Astrocyte (in vitro differentiated cells and primary cell): ENCODE data around the gene CFD. TPM values are rescaled to one million over a fixed set of nuclear protein-coding genes. Genes with fewer than 3 reads are reported as not detected.

Experiments used
- DNase-seq: peaks from one replicate; pipeline ENCODE4 v3.0.0-alpha.2; 2010; ENCODE audit warnings: low read depth
- FAIRE-seq: peaks from 2 replicates; lab custom pipeline; 2011; peaks lifted over from hg19 to GRCh38; lab: Jason Lieb, UNC
- H2AFZ ChIP-seq: 2 replicates; pipeline ENCODE4 v1.6.0; 2012; ENCODE audit warnings: low read depth, low read length, inconsistent platforms
- H3K27ac ChIP-seq: 2 replicates; pipeline ENCODE4 v1.5.1; 2011; ENCODE audit warnings: low read depth, low read length, inconsistent platforms
- H3K27me3 ChIP-seq: 2 replicates; pipeline ENCODE4 v1.6.0; 2011; ENCODE audit warnings: low read length, inconsistent platforms; ENCODE audit not compliant: insufficient read depth
- H3K36me3 ChIP-seq: 2 replicates; pipeline ENCODE4 v1.5.1; 2011; ENCODE audit warnings: low read length, inconsistent platforms; ENCODE audit not compliant: insufficient read depth
- H3K4me1 ChIP-seq: 2 replicates; pipeline ENCODE4 v1.5.1; 2011; ENCODE audit warnings: low read length, inconsistent platforms; ENCODE audit not compliant: insufficient read depth
- H3K4me2 ChIP-seq: 2 replicates; pipeline ENCODE4 v1.6.0; 2012; ENCODE audit warnings: low read length, inconsistent platforms
- H3K4me3 ChIP-seq: 2 replicates; pipeline ENCODE4 v1.5.1; 2011; ENCODE audit warnings: low read depth, mild to moderate bottlenecking, low read length, inconsistent platforms; ENCODE audit not compliant: insufficient read depth
- H3K79me2 ChIP-seq: 2 replicates; pipeline ENCODE4 v1.6.0; 2012; ENCODE audit warnings: mild to moderate bottlenecking, low read length, inconsistent platforms; ENCODE audit not compliant: insufficient read depth
- H3K9ac ChIP-seq: 2 replicates; pipeline ENCODE4 v1.6.0; 2012; ENCODE audit warnings: mild to moderate bottlenecking, low read length, inconsistent platforms
- H3K9me3 ChIP-seq: 2 replicates; pipeline ENCODE4 v1.5.1; 2012; ENCODE audit warnings: low read depth, mild to moderate bottlenecking, low read length, inconsistent platforms; ENCODE audit not compliant: insufficient read depth
- H4K20me1 ChIP-seq: 2 replicates; pipeline ENCODE4 v1.6.0; 2012; ENCODE audit warnings: low read length, inconsistent platforms; ENCODE audit not compliant: insufficient read depth
- H3K27ac Mint-ChIP-seq: one replicate; pipeline ENCODE4 v1.8.0; 2021; ENCODE audit warnings: mild to moderate bottlenecking, mixed read lengths; ENCODE audit not compliant: unreplicated experiment
- H3K27me3 Mint-ChIP-seq: one replicate; pipeline ENCODE4 v1.8.0; 2021; ENCODE audit warnings: low read depth, mixed read lengths; ENCODE audit not compliant: unreplicated experiment
- H3K36me3 Mint-ChIP-seq: one replicate; pipeline ENCODE4 v1.8.0; 2021; ENCODE audit warnings: low read depth, mixed read lengths; ENCODE audit not compliant: unreplicated experiment
- H3K4me1 Mint-ChIP-seq: one replicate; pipeline ENCODE4 v1.8.0; 2021; ENCODE audit warnings: low read depth, mixed read lengths; ENCODE audit not compliant: unreplicated experiment
- H3K4me3 Mint-ChIP-seq: one replicate; pipeline ENCODE4 v1.8.0; 2021; ENCODE audit warnings: mild to moderate bottlenecking, moderate library complexity, mixed read lengths; ENCODE audit not compliant: unreplicated experiment
- H3K9me3 Mint-ChIP-seq: one replicate; pipeline ENCODE4 v1.8.0; 2021; ENCODE audit warnings: mild to moderate bottlenecking, mixed read lengths; ENCODE audit not compliant: unreplicated experiment
- EZH2 ChIP-seq: IDR thresholded peaks from 2 replicates; pipeline ENCODE4 v1.6.1; 2012; ENCODE audit warnings: mild to moderate bottlenecking, low read length, inconsistent platforms; ENCODE audit not compliant: insufficient read depth
- total RNA-seq: library from RNA; stranded (reverse); gene quantifications from 2 replicates; pipeline ENCODE4 v1.2.1, GENCODE V29; 2021
- TF ChIP-seq, protein P1 (sequence below): IDR thresholded peaks from 2 replicates; pipeline ENCODE4 v1.5.1; 2011; ENCODE audit warnings: low read depth, mild to moderate bottlenecking, inconsistent platforms, low read length, moderate library complexity; ENCODE audit not compliant: insufficient read depth

Gene CFD
- total RNA-seq, 1 donor from 2014 or later, result 0.59 TPM

DNA sequence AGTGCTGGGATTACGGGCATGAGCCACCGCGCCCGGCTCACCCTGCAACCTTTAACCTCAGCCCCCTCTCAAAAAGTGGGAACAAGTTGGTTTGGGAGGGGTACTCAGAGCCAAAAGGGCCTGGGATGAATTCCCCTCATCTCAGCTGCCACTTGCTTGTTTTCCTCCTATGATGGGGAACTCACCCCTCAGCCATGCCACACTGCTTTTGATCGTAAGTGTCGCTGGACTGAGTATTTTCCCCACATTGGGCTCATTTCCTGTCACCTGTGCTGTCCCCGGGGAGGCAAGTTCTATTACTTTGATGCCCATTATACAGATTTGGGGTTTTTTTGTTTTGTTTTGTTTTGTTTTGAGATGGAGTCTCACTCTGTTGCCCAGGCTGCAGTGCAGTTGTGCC is 47.0 kb downstream of the CFD start:
- no peak for FAIRE-seq
- Mint-ChIP-seq H3K27ac (no peak overlapping the region), H3K36me3 (peaks cover 2% of the 10 kb centered on the region), H3K9me3 (no peaks in the 10 kb centered on the region), H3K27me3 (no peaks in the 10 kb centered on the region), H3K4me3 (no peak overlapping the region), H3K4me1 (peaks cover 5% of the 10 kb centered on the region)
- H2AFZ ChIP-seq, result no peak overlapping the region
- no peak overlapping the region for H3K4me2 ChIP-seq
- no peak for TF ChIP-seq EZH2
- TF ChIP-seq, protein P1, sequence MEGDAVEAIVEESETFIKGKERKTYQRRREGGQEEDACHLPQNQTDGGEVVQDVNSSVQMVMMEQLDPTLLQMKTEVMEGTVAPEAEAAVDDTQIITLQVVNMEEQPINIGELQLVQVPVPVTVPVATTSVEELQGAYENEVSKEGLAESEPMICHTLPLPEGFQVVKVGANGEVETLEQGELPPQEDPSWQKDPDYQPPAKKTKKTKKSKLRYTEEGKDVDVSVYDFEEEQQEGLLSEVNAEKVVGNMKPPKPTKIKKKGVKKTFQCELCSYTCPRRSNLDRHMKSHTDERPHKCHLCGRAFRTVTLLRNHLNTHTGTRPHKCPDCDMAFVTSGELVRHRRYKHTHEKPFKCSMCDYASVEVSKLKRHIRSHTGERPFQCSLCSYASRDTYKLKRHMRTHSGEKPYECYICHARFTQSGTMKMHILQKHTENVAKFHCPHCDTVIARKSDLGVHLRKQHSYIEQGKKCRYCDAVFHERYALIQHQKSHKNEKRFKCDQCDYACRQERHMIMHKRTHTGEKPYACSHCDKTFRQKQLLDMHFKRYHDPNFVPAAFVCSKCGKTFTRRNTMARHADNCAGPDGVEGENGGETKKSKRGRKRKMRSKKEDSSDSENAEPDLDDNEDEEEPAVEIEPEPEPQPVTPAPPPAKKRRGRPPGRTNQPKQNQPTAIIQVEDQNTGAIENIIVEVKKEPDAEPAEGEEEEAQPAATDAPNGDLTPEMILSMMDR, result no peak
- no peaks in the 10 kb centered on the region for H3K9me3 ChIP-seq
- H3K4me1 ChIP-seq, result peaks cover 16% of the 10 kb centered on the region
- no peak overlapping the region for H3K4me3 ChIP-seq
- no peak overlapping the region for H3K9ac ChIP-seq
- H3K27me3 ChIP-seq, result no peaks in the 10 kb centered on the region
- peaks cover 3% of the 10 kb centered on the region for H3K36me3 ChIP-seq
- peaks cover 64% of the 10 kb centered on the region for H3K79me2 ChIP-seq
- H3K27ac ChIP-seq, result no peak overlapping the region
- DNase-seq, result no peak
- peaks cover 79% of the 10 kb centered on the region for H4K20me1 ChIP-seq

DNA sequence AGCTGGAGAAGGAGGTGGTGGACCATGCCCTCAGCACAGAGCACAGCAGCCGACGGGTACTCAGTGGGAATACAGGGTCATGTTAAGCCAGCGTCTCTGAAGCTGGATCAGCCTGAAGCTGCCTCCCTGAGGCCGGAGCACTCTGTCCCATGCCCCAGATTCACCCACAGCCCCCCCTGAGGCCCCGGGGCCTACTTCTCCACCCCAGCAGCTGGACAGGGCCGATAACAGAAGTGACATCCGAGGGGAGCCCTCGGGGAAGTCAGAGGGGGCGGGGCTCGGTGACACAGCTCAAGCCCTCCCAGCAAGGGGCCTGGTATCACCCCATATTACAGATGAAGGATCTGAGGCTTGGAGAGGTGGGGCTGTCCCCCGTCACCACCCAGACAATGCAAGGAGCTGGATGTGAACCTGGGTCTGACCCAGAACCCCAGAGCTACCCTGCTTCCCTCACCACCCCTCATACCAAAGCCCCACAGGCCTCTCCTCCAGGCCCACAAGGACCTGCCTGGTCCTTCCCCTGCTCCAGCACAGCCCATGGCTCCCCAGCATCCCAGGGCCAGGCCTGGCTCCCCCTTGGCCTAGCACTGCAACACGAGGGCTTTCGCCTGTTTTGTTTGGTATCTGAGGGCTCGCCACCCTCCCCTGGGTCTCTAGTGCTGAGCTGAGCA is 47.9 kb downstream of the CFD start:
- H3K36me3 Mint-ChIP-seq, result peaks cover 2% of the 10 kb centered on the region
- no peak overlapping the region for H2AFZ ChIP-seq
- DNase-seq, result no peak
- peaks cover 3% of the 10 kb centered on the region for H3K36me3 ChIP-seq
- TF ChIP-seq, protein P1, result no peak
- TF ChIP-seq EZH2, result no peak
- no peak overlapping the region for H3K9ac ChIP-seq
- peaks cover 16% of the 10 kb centered on the region for H3K4me1 ChIP-seq
- peaks cover 5% of the 10 kb centered on the region for H3K4me1 Mint-ChIP-seq
- no peak overlapping the region for H3K4me2 ChIP-seq
- no peaks in the 10 kb centered on the region for H3K27me3 Mint-ChIP-seq
- FAIRE-seq, result no peak
- no peak overlapping the region for H3K27ac Mint-ChIP-seq
- no peaks in the 10 kb centered on the region for H3K9me3 ChIP-seq
- H3K27me3 ChIP-seq, result no peaks in the 10 kb centered on the region
- H4K20me1 ChIP-seq, result peaks cover 71% of the 10 kb centered on the region
- no peak overlapping the region for H3K27ac ChIP-seq
- no peak overlapping the region for H3K4me3 ChIP-seq
- peaks cover 62% of the 10 kb centered on the region for H3K79me2 ChIP-seq
- no peak overlapping the region for H3K4me3 Mint-ChIP-seq
- no peaks in the 10 kb centered on the region for H3K9me3 Mint-ChIP-seq
